ENCODE results near the gene PRAMEF13. TPM values are rescaled to one million over a fixed set of nuclear protein-coding genes. Genes with fewer than 3 reads are reported as not detected.
"Not testable (repeated sequence)": the region's sequence is repeated elsewhere in the genome, so short reads cannot be mapped to it uniquely, and the experiment has no call there.

PRAMEF13 gene
- total and polyA plus RNA-seq, 9 donors: not detected

- H3K4me1 ChIP-seq (ENCODE audit: insufficient read depth); intact Hi-C loops (cut with DNase I); H3K27ac ChIP-seq; H3K36me3 ChIP-seq; H3K9me3 ChIP-seq; H3K27me3 ChIP-seq; DNase-seq; H3K4me3 ChIP-seq: not testable (repeated sequence)
- 75 to 79% (median 77%) methylated on average over 5 of the region's 5 CpGs for WGBS, 3 donors
Measured at GRCh38 chr1:13230096-13230495, 28.9 kb upstream of the PRAMEF13 start.

GRCh38 chr1:13228343-13228781 is 27.2 kb upstream of the PRAMEF13 start:
- no peaks in the 10 kb centered on the region for H3K36me3 ChIP-seq
- WGBS, 3 donors: 67 to 76% (median 73%) methylated on average over 7 of the region's 7 CpGs
- no peak overlapping the region for H3K4me3 ChIP-seq
- no peak for DNase-seq
- no peak overlapping the region for H3K27ac ChIP-seq
- TF ChIP-seq POLR2A (IDR thresholded peaks at IDR 0.05) (no peak), EP300 (IDR thresholded peaks at IDR 0.05) (no peak), CTCF (IDR thresholded peaks at IDR 0.05) (no peak)
- no peaks in the 10 kb centered on the region for H3K27me3 ChIP-seq
- no peaks in the 10 kb centered on the region for H3K9me3 ChIP-seq
- no peaks in the 10 kb centered on the region for H3K4me1 ChIP-seq (ENCODE audit: insufficient read depth)
- intact Hi-C loops (cut with DNase I): no loop called here

- H3K27me3 ChIP-seq; H3K27ac ChIP-seq; DNase-seq; intact Hi-C loops (cut with DNase I); H3K4me1 ChIP-seq (ENCODE audit: insufficient read depth); H3K9me3 ChIP-seq; H3K4me3 ChIP-seq; H3K36me3 ChIP-seq: not testable (repeated sequence)
- WGBS, 3 donors: 76 to 80% (median 79%) methylated on average over 8 of the region's 8 CpGs
Measured at GRCh38 chr1:13227271-13228055, 26.3 kb upstream of the PRAMEF13 start.

GRCh38 chr1:13225675-13226204 is 24.5 kb upstream of the PRAMEF13 start, which contains the start of gene PRAMEF18:
Gene PRAMEF18 (minus strand): TSS chr1:13226154. CDS start chr1:13226106, 48 bp downstream.
- 62 to 68% (median 67%) methylated on average over 9 of the region's 9 CpGs for WGBS, 3 donors
- H3K27ac ChIP-seq: not testable (repeated sequence)

GRCh38 chr1:13224480-13225060 is 23.4 kb upstream of the PRAMEF13 start:
- DNase-seq: no peak
- Histone ChIP-seq H3K36me3 (no peaks in the 10 kb centered on the region), H3K4me1 (ENCODE audit: insufficient read depth) (no peaks in the 10 kb centered on the region), H3K27me3 (no peaks in the 10 kb centered on the region), H3K9me3 (no peaks in the 10 kb centered on the region), H3K4me3 (no peak overlapping the region), H3K27ac (no peak overlapping the region)
- WGBS, 3 donors: 77 to 88% (median 80%) methylated on average over 5 of the region's 5 CpGs
- TF ChIP-seq EP300 (IDR thresholded peaks at IDR 0.05) (no peak), CTCF (IDR thresholded peaks at IDR 0.05) (no peak), POLR2A (IDR thresholded peaks at IDR 0.05) (no peak)
- intact Hi-C loops (cut with DNase I): no loop called here

More at GRCh38 chr1:13225675-13226204, 24.5 kb upstream of the PRAMEF13 start, which contains the start of gene PRAMEF18:
- H3K4me1 ChIP-seq (ENCODE audit: insufficient read depth); intact Hi-C loops (cut with DNase I); H3K4me3 ChIP-seq; H3K9me3 ChIP-seq; H3K27me3 ChIP-seq; DNase-seq; H3K36me3 ChIP-seq: not testable (repeated sequence)

GRCh38 chr1:13222788-13223187 is 21.6 kb upstream of the PRAMEF13 start:
- intact Hi-C loops (cut with DNase I); H3K4me3 ChIP-seq; H3K36me3 ChIP-seq; H3K27ac ChIP-seq; H3K9me3 ChIP-seq; DNase-seq; H3K27me3 ChIP-seq; H3K4me1 ChIP-seq (ENCODE audit: insufficient read depth): not testable (repeated sequence)
- 67% methylated on average over 1 of the region's 4 CpGs; no CpG with 5 or more reads in 2 of the 3 donors for WGBS, 3 donors

- H3K9me3 ChIP-seq; H3K36me3 ChIP-seq; H3K27ac ChIP-seq; H3K27me3 ChIP-seq; intact Hi-C loops (cut with DNase I); DNase-seq; H3K4me3 ChIP-seq; H3K4me1 ChIP-seq (ENCODE audit: insufficient read depth): not testable (repeated sequence)
- no CpG with 5 or more reads among the region's 3 CpGs for WGBS, 3 donors
Measured at GRCh38 chr1:13219203-13219602, 18.0 kb upstream of the PRAMEF13 start.

GRCh38 chr1:13216619-13217018 is 15.4 kb upstream of the PRAMEF13 start:
- intact Hi-C loops (cut with DNase I); DNase-seq; H3K9me3 ChIP-seq; H3K27ac ChIP-seq; H3K4me3 ChIP-seq; H3K4me1 ChIP-seq (ENCODE audit: insufficient read depth); H3K27me3 ChIP-seq; H3K36me3 ChIP-seq: not testable (repeated sequence)
- no CpG with 5 or more reads among the region's 7 CpGs for WGBS, 3 donors

GRCh38 chr1:13208712-13209111 is 7.5 kb upstream of the PRAMEF13 start:
- H3K27ac ChIP-seq; H3K4me3 ChIP-seq; H3K4me1 ChIP-seq (ENCODE audit: insufficient read depth); H3K36me3 ChIP-seq; intact Hi-C loops (cut with DNase I); H3K9me3 ChIP-seq; DNase-seq; H3K27me3 ChIP-seq: not testable (repeated sequence)
- no CpG with 5 or more reads among the region's 9 CpGs for WGBS, 3 donors

Measured in ovary (tissue), 9 donors.